Mammary epithelial cell (primary cell): ENCODE results near the gene WIZ.

Source experiments
- CTCF ChIP-seq, 2 donors: IDR thresholded peaks in 1 of 2; conservative IDR thresholded peaks in 1 of 2; 2 replicates each; pipeline ENCODE4 v1.5.1; 2011 to 2012; ENCODE audit warnings: inconsistent platforms in 2 of 2, low read length in 2 of 2, mild to moderate bottlenecking in 2 of 2, control low read depth in 1 of 2, low read depth in 1 of 2; ENCODE audit not compliant: insufficient read depth in 1 of 2; ENCODE audit errors: extremely low read depth in 1 of 2
- EZH2 ChIP-seq: IDR thresholded peaks from 2 replicates; pipeline ENCODE4 v1.6.1; 2012; ENCODE audit warnings: low read length, inconsistent platforms, borderline replicate concordance

- TF ChIP-seq CTCF (conservative IDR thresholded peaks at IDR 0.05 in 1 of 2, IDR thresholded peaks at IDR 0.05 in 1 of 2; ENCODE audit: extremely low read depth in 1 of 2, insufficient read depth in 1 of 2, low read depth in 1 of 2, low read length in 2 of 2) = no peak
- TF ChIP-seq EZH2 = no peak
Observed at GRCh38 chr19:15488489-15489226, 38.9 kb upstream of the WIZ start.
